ENCODE measurements around the gene CIDEA.

Gene CIDEA

GRCh38 chr18:12302391-12303147, 48.4 kb downstream of the CIDEA start:
- no peak for DNase-seq

GRCh38 chr18:12304351-12305210, 50.4 kb downstream of the CIDEA start:
- no peak for DNase-seq

GRCh38 chr18:12305211-12305610, 51.0 kb downstream of the CIDEA start:
- no peak for DNase-seq

GRCh38 chr18:12305930-12306629, 51.9 kb downstream of the CIDEA start:
- DNase-seq = no peak

- peak; percentile 81 for DNase-seq
These were observed 52.9 kb downstream of the CIDEA start for GRCh38 chr18:12306752-12307700.

GRCh38 chr18:12307701-12308385, 53.7 kb downstream of the CIDEA start, which contains the start of gene TUBB6:
Gene TUBB6 (plus strand): TSS chr18:12308241. CDS start chr18:12308293, 52 bp downstream.
- peak; percentile 87 for DNase-seq

GRCh38 chr18:12308386-12309100, 54.4 kb downstream of the CIDEA start:
- DNase-seq = peak; percentile 87

- DNase-seq = no peak
These were observed 55.6 kb downstream of the CIDEA start for GRCh38 chr18:12309683-12310198.

- DNase-seq = no peak
These were observed 56.6 kb downstream of the CIDEA start for GRCh38 chr18:12310762-12311161.

- no peak for DNase-seq
These were observed 58.8 kb downstream of the CIDEA start for GRCh38 chr18:12312976-12313375.

GRCh38 chr18:12313530-12314245, 59.5 kb downstream of the CIDEA start:
- DNase-seq = no peak

GRCh38 chr18:12314591-12315305, 60.6 kb downstream of the CIDEA start:
- no peak for DNase-seq

GRCh38 chr18:12315490-12315889, 61.3 kb downstream of the CIDEA start:
- no peak for DNase-seq

GRCh38 chr18:12315911-12316310, 61.8 kb downstream of the CIDEA start:
- no peak for DNase-seq

- DNase-seq = no peak
These were observed 63.6 kb downstream of the CIDEA start for GRCh38 chr18:12317664-12318333.

GRCh38 chr18:12318334-12318697, 64.2 kb downstream of the CIDEA start:
- DNase-seq = no peak

- no peak for DNase-seq
These were observed 64.7 kb downstream of the CIDEA start for GRCh38 chr18:12318857-12319256.

GRCh38 chr18:12321333-12321732, 67.2 kb downstream of the CIDEA start:
- no peak for DNase-seq
